Effector CD4-positive, alpha-beta T cell (primary cell): Measurements from ENCODE around the gene TM7SF3.
"Not testable (repeated sequence)": the region's sequence is repeated elsewhere in the genome, so short reads cannot be mapped to it uniquely, and the experiment has no call there.

ENCODE experiments used
- DNase-seq: peaks from one replicate; pipeline ENCODE4 v3.0.0-alpha.2; 2020

The TM7SF3 gene

GRCh38 chr12:26976687-26977086 lies 37.5 kb downstream of the TM7SF3 start:
- no peak for DNase-seq

DNA sequence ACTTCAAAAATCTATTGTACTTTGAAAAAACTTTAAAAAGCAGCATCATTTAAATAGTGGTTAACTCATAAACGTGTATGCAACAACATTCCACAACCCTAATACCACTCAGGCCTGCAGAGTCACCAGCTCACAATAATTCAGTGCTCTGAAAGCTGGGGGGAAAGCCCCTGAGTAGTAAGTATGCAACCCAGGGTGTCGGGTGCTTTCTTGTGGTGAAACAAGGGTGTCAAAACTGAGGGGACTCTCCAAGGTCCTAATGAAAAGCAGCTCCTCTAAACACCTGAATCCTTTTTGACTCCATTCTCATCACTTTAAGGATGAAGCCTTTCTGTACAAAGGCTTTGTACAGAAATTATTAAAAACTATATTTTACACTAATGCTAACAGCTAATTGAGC lies 42.2 kb downstream of the TM7SF3 start:
- DNase-seq, result peak; percentile 51

- no peak for DNase-seq
Measured at GRCh38 chr12:26970136-26970535, 44.0 kb downstream of the TM7SF3 start.

- DNase-seq, result no peak
Measured at GRCh38 chr12:26966842-26967241, 47.3 kb downstream of the TM7SF3 start.

GRCh38 chr12:26963413-26963812 lies 50.8 kb downstream of the TM7SF3 start:
- no peak for DNase-seq

GRCh38 chr12:26961803-26962202 lies 52.4 kb downstream of the TM7SF3 start:
- no peak for DNase-seq

- not testable (repeated sequence) for DNase-seq
Measured at GRCh38 chr12:26961391-26961790, 52.8 kb downstream of the TM7SF3 start.

DNA sequence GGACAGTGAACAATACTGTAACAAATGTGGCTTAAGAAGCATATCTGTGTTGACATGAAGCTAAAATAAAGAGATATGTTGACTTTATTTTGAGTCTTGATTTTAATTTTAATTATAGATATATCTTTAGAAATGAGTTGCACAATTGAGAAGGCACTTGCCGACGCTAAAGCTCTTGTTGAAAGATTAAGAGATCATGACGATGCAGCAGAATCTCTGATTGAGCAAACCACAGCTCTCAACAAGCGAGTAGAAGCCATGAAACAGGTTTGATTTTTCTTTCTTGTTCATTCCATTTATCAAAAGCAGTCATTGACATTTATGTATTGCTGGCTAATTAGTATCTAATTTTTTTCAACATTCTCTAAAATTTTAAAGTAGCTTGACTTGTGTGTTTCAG lies 60.2 kb downstream of the TM7SF3 start:
- no peak for DNase-seq

- no peak for DNase-seq
Measured at GRCh38 chr12:26953447-26953846, 60.7 kb downstream of the TM7SF3 start.

GRCh38 chr12:26948309-26948708 lies 65.9 kb downstream of the TM7SF3 start:
- no peak for DNase-seq

DNA sequence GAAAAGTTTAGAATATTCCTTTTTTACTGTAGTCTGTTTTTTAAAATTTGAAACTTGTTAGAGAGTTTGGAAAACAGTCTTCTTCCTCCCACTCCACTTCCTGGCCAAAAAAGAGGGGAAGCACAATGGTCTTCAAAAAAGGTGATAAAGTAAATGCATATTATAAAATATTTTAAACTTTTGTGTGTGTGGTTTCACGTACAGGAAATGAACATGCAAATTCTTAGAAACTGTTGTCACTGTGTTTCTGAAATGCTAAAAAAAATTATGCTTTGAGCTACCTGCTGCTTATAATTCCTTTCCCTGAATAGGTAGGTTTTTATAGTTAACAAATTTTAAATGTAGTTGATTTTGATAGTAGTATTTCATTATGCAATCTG lies 73.0 kb downstream of the TM7SF3 start:
- no peak for DNase-seq

- DNase-seq, result peak; percentile 19
Measured at GRCh38 chr12:26940516-26941214, 73.5 kb downstream of the TM7SF3 start.

GRCh38 chr12:26939953-26940352 lies 74.2 kb downstream of the TM7SF3 start:
- no peak for DNase-seq

DNA sequence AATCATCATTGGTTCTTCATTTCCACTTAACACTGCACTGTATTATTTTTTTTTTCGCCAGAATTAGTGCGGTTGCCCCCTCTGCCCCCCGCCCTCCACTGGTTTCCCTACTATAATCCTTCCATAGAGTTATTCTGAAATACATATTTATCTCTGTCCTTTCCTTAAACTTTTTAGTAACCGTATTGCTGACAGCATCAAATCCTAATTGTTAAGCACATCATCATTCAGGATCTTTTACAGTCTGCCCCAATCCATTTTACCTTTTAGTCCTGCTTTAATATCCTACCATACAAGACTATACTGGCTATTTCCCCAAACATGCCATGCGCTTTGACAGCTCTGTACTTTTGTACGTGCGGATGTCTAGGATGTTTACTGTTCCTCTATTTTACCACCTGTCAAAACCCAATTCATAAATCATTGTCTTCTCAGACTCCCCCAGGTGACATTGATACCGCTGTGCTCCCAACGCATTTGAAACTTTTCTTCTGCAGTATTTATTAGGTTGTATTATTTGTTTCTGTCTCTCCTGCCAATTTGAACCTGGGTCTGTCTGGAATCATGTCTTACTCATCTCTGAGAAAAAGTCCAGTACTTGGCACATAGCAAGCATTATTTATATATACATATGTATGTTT lies 74.9 kb downstream of the TM7SF3 start:
- no peak for DNase-seq

GRCh38 chr12:26938701-26939062 lies 75.5 kb downstream of the TM7SF3 start:
- DNase-seq, result peak; percentile 16

DNA sequence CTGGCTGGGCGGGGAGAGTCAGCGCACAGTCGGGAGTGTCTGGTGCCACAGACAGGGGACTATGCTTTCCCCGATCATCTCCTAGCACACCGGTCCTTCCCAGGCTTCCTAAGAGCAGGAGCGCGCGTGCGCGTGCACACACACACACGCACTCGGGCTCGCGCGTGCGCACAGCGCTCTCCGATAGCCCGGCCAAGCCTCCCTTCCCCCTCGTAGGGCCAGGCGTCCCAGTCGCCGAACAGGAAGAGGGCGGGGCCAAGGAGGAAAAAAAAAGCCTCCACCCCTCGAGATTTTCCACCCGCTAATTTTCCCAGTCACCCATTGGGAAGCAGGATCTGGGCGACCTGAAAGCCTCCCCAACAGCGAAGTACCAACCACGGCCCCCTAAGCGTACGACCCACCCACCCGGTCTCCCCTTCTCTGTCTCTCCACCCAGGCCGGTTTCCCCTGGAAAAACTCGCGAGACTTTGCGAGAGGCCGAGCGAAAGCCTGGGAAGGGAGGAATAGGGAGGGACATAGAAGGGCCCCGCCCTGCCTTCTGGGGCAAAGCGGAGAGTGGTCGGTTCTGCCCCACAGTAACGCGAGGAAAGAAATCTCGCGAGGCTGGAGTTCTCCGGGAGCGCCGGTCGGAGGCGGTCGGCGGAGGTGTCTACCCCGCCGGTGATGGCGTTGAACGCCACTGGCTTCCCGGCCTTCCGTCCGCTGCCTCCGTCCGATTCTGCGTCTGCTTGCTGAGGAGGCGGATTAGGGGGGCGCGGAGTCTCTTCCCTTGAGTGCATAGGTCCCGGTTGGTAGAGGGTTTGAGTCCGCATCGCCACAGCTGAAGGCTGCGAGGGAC lies 76.1 kb downstream of the TM7SF3 start, which contains the start of the genes FGFR1OP2 and INTS13:
FGFR1OP2 (plus strand) TSS at position 608 of the 838 bp plus-strand sequence. CDS start 15,689 bp downstream, outside the sequence.
INTS13 (minus strand) TSS at position 119 of the 838 bp plus-strand sequence. CDS start 1,178 bp downstream, outside the sequence.
- peak; percentile 97 for DNase-seq

- DNase-seq, result no peak
Measured at GRCh38 chr12:26937443-26937862, 76.7 kb downstream of the TM7SF3 start.

GRCh38 chr12:26936559-26937442 lies 77.4 kb downstream of the TM7SF3 start:
- no peak for DNase-seq

DNA sequence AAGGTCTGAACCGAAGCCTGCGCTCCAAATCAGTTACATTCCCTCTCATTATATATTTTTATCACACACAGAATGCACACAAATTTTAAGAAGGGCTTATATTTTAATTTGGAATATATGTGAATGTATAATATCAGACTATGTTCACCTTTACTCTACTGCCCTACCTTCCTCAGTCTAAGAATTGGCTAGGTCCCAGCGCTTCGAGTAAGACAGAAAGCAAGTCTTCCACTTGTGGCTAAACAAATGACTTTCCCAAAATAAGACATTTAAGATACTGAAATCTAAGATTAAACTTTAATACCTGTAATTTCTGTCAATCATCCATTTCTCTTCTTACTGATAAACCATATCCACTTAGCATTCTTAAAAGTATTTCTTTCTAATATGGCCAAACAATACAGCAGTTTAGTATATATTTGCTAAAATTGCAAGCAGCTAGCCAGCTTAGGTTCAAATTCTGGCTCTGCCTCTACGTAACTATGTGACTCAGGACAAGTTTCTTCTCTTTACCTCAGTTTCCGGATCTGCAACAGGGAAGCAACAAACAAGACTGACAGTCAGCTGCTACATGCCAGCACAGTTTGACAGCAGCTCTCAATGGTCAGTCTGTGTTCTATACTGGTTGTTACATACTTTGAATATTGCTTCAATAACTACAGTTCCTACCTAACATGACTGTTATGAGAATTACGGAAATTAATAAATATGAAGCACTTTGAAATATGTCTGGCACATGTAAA lies 78.4 kb downstream of the TM7SF3 start:
- no peak for DNase-seq

DNA sequence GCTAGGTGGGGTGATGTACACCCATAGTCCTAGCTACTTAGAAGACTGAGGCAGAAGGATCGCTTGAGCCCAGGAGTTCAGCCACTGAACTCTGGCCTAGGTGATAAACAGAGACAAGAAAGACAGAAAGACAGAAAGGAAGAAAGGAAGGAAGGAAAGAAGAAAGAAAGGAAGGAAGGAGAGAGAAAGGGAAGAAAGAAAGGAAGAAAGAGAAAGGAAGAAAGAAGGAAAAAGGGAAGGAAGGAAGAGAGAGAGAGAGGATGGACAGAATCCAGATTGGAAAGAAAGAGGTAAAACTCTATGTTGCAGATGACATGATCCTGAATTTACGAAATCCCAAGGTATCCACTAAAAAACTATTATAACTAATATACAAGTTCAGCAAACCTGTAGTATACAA lies 84.6 kb downstream of the TM7SF3 start:
- DNase-seq, result no peak

DNA sequence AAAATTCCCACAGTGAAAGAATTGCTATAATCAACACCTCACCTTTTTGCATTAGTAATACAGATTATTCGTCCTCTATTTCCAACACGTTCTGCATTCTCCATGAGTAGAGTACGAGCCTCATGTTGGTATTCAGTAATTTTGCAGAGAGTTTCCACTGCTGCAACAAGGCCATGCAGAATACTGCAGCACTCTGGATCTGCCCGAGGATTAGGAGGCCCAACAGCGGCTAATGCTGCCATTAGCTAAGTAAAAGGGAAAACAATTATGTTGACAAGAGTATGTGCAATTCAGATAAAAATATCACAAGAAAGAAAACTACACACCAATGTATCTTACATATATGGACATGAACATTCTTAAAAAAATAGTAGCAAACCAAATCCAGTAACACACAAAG lies 85.5 kb downstream of the TM7SF3 start:
- no peak for DNase-seq
